Trophoblast cell (in vitro differentiated cells and primary cell): ENCODE data around the gene DLGAP1.

ENCODE experiments used
- DNase-seq, 2 donors: peaks; one replicate each; pipeline ENCODE4 v3.0.0-alpha.2; 2016
- H2AFZ ChIP-seq: 2 replicates; pipeline ENCODE4 v1.6.1; 2013; ENCODE audit warnings: low read length, moderate library complexity, mild to moderate bottlenecking; ENCODE audit not compliant: insufficient read depth, poor library complexity
- H2AK5ac ChIP-seq: 2 replicates; pipeline ENCODE4 v1.6.1; 2013; ENCODE audit warnings: mild to moderate bottlenecking, low read length
- H2BK120ac ChIP-seq: 2 replicates; pipeline ENCODE4 v1.6.1; 2013; ENCODE audit warnings: low read length, mild to moderate bottlenecking, moderate library complexity; ENCODE audit not compliant: insufficient read depth, poor library complexity
- H2BK12ac ChIP-seq: 2 replicates; pipeline ENCODE4 v1.6.1; 2013; ENCODE audit warnings: mild to moderate bottlenecking, low read length, moderate library complexity
- H2BK5ac ChIP-seq: 2 replicates; pipeline ENCODE4 v1.6.1; 2013; ENCODE audit warnings: low read length, low read depth, moderate library complexity, mild to moderate bottlenecking; ENCODE audit not compliant: poor library complexity
- H3K14ac ChIP-seq: 2 replicates; pipeline ENCODE4 v1.6.1; 2013; ENCODE audit warnings: mild to moderate bottlenecking, low read length
- H3K18ac ChIP-seq: 2 replicates; pipeline ENCODE4 v1.6.1; 2013; ENCODE audit warnings: mild to moderate bottlenecking, low read length
- H3K23ac ChIP-seq: 2 replicates; pipeline ENCODE4 v1.6.1; 2013; ENCODE audit warnings: low read length
- H3K27ac ChIP-seq: 2 replicates; pipeline ENCODE4 v1.5.1; 2013; ENCODE audit warnings: low read depth, mild to moderate bottlenecking, inconsistent platforms, low read length, moderate library complexity
- H3K27me3 ChIP-seq: 2 replicates; pipeline ENCODE4 v1.6.1; 2013; ENCODE audit warnings: inconsistent platforms, mild to moderate bottlenecking, low read length, moderate library complexity; ENCODE audit not compliant: insufficient read depth
- H3K36me3 ChIP-seq, 2 experiments: 1 replicate in 1 of 2; 2 replicates in 1 of 2; pipeline ENCODE4 v1.6.1; 2013; ENCODE audit warnings: low read length in 2 of 2, mild to moderate bottlenecking in 2 of 2, moderate library complexity in 1 of 2; ENCODE audit not compliant: insufficient read depth in 2 of 2, control insufficient read depth in 1 of 2
- H3K4ac ChIP-seq: 2 replicates; pipeline ENCODE4 v1.6.1; 2013; ENCODE audit warnings: low read depth, mild to moderate bottlenecking, low read length, moderate library complexity
- H3K4me1 ChIP-seq, 2 experiments: 1 replicate in 1 of 2; 2 replicates in 1 of 2; pipeline ENCODE4 v1.6.1; 2013; ENCODE audit warnings: low read length in 2 of 2, mild to moderate bottlenecking in 2 of 2, moderate library complexity in 1 of 2; ENCODE audit not compliant: insufficient read depth in 2 of 2, control insufficient read depth in 1 of 2
- H3K4me2 ChIP-seq: 2 replicates; pipeline ENCODE4 v1.6.1; 2013; ENCODE audit warnings: inconsistent platforms, mild to moderate bottlenecking, low read length, moderate library complexity
- H3K4me3 ChIP-seq: 2 replicates; pipeline ENCODE4 v1.5.1; 2013; ENCODE audit warnings: mild to moderate bottlenecking, low read depth, low read length, inconsistent platforms
- H3K79me1 ChIP-seq: one replicate; pipeline ENCODE4 v1.6.1; 2013; ENCODE audit warnings: low read length
- H3K79me2 ChIP-seq: 2 replicates; pipeline ENCODE4 v1.6.1; 2013; ENCODE audit warnings: low read length, mild to moderate bottlenecking; ENCODE audit not compliant: control insufficient read depth, insufficient read depth, poor library complexity
- H3K9ac ChIP-seq: 2 replicates; pipeline ENCODE4 v1.6.1; 2013; ENCODE audit warnings: mild to moderate bottlenecking, low read length
- H3K9me3 ChIP-seq: 2 replicates; pipeline ENCODE4 v1.6.1; 2013; ENCODE audit warnings: low read depth, mild to moderate bottlenecking, control low read depth, inconsistent platforms, low read length; ENCODE audit not compliant: insufficient read depth
- H4K12ac ChIP-seq: 2 replicates; pipeline ENCODE4 v1.6.1; 2013; ENCODE audit warnings: low read depth, mild to moderate bottlenecking, low read length, moderate library complexity
- H4K8ac ChIP-seq: 2 replicates; pipeline ENCODE4 v1.6.1; 2013; ENCODE audit warnings: low read depth, mild to moderate bottlenecking, low read length, moderate library complexity
- H4K91ac ChIP-seq: one replicate; pipeline ENCODE4 v1.6.1; 2013; ENCODE audit warnings: low read depth, mild to moderate bottlenecking, low read length, moderate library complexity
- WGBS: extraction: QIAGEN DNeasy Blood & Tissue Kit; methylation state at CpG from one replicate; pipeline ENCODE4 v1.1.7; 2013; ENCODE audit warnings: missing lambda C conversion rate; ENCODE audit not compliant: insufficient read length, insufficient coverage; ENCODE audit errors: extremely low coverage; 5-methylcytosine and 5-hydroxymethylcytosine counted together

The DLGAP1 gene

DNA sequence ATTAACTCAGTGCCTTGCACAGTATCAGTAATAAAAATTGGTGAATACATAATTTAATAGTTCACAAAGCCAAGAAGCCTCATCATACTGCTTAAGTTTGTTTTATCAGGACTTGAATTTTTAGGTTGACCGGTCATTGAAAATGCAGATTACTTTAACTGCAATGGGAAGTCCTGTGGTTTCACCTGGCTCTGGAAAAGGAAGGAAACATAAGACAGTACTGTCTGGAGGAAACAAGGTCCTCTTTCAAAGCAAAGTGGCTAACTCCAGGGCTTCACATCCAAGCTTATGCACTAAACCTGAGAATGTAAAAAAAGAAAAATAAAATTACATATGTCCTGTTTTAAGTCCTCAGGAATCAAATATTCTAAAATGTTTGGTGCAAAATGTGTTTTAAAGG, 119.7 kb downstream of the DLGAP1 start:
- Histone ChIP-seq H3K4ac (no peak overlapping the region), H3K4me2 (no peak overlapping the region), H4K8ac (no peak overlapping the region), H3K4me3 (no peak overlapping the region), H3K14ac (no peak overlapping the region), H3K27me3 (no peaks in the 10 kb centered on the region), H3K9ac (no peak overlapping the region), H2BK12ac (no peak overlapping the region), H3K4me1 (no peaks in the 10 kb centered on the region), H2BK5ac (no peak overlapping the region), H3K9me3 (no peaks in the 10 kb centered on the region), H3K36me3 (no peaks in the 10 kb centered on the region), H3K79me1 (no peaks in the 10 kb centered on the region), H4K12ac (no peak overlapping the region), H3K79me2 (no peaks in the 10 kb centered on the region), H2BK120ac (no peak overlapping the region), H4K91ac (no peak overlapping the region), H2AK5ac (no peak overlapping the region), H3K18ac (no peak overlapping the region), H3K23ac (no peak overlapping the region), H2AFZ (no peak overlapping the region), H3K27ac (no peak overlapping the region)
- WGBS: no CpG with 5 or more reads among the region's 1 CpG
- no peak for DNase-seq

DNA sequence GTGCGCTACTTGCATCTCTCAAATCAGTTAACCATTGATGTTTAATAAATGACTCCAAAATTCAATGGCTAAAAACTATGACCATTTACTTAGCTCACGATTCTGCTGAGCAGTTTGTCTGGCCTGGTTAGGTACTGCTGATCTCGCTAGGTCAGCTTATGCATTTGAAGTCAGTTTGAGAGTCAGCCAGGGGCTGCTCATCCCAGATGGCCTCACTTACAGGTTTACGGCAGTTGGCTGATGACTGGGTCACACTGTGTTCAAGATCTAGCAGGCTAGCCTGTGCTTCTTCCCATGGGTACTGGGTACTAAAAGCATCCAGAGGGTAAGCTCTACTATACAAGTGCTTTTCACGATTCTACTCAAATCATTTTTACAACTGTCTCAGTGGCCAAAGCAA, 122.1 kb downstream of the DLGAP1 start:
- Histone ChIP-seq H2BK12ac (no peak overlapping the region), H3K23ac (no peak overlapping the region), H3K9ac (no peak overlapping the region), H3K4me1 (no peaks in the 10 kb centered on the region), H3K9me3 (no peaks in the 10 kb centered on the region), H2BK120ac (no peak overlapping the region), H3K79me2 (no peaks in the 10 kb centered on the region), H3K79me1 (no peaks in the 10 kb centered on the region), H3K27ac (no peak overlapping the region), H2BK5ac (no peak overlapping the region), H3K14ac (no peak overlapping the region), H3K4me3 (no peak overlapping the region), H2AK5ac (no peak overlapping the region), H4K12ac (no peak overlapping the region), H3K27me3 (no peaks in the 10 kb centered on the region), H4K91ac (no peak overlapping the region), H3K36me3 (no peaks in the 10 kb centered on the region), H2AFZ (no peak overlapping the region), H3K18ac (no peak overlapping the region), H3K4ac (no peak overlapping the region), H3K4me2 (no peak overlapping the region), H4K8ac (no peak overlapping the region)
- DNase-seq: no peak
- no CpG with 5 or more reads among the region's 5 CpGs for WGBS

DNA sequence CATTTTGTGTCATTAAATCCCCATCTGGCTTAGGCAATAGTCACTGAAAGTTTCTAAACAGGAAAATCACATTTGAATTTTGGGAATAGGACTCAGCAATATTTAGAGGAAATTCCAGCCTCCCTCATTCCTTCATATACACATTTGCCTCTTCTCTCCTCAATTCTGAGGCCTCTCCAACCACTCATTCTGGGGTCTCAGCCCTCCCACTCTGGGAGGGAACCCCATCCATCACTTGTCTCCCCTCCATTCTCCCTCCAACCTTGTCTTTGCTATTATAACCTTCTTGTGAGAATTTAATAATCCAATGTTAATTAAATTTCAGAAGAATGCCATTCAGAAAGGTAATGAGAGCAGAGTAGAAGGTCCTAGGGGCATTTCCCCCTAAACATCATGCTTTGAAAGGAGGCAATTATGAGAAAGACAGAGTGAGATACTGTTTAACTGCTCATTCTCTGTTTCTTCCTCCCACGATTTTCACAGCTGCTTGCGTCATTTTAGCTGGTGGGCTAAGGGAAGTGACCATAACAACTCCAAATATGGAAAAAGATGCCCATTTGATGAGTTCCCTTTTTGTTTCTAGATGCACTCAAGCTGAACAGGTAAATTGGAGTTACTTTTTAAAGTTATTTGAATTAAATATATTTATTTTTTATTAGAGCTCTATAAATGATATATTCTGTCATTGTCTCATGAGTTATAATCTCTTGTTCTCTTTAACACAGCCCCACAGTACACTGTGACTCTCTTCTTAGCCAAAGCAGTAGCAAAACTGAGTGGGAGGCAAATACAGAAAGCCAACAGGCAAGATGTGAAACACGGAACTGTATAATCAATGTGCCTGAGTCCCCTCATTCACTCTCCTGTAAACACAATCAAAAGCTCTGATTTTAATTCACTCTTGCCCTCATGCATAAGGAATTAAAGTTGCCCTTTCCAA, 135.1 kb downstream of the DLGAP1 start:
- Histone ChIP-seq H2AK5ac (no peak overlapping the region), H3K36me3 (no peaks in the 10 kb centered on the region), H3K9ac (no peak overlapping the region), H3K23ac (no peak overlapping the region), H2BK120ac (no peak overlapping the region), H3K27ac (no peak overlapping the region), H4K8ac (no peak overlapping the region), H3K9me3 (no peaks in the 10 kb centered on the region), H3K18ac (no peak overlapping the region), H3K79me2 (no peaks in the 10 kb centered on the region), H3K4ac (no peak overlapping the region), H2BK5ac (no peak overlapping the region), H3K27me3 (no peaks in the 10 kb centered on the region), H2AFZ (no peak overlapping the region), H3K4me2 (no peak overlapping the region), H3K4me1 (no peaks in the 10 kb centered on the region), H2BK12ac (no peak overlapping the region), H3K79me1 (no peaks in the 10 kb centered on the region), H4K12ac (no peak overlapping the region), H3K14ac (no peak overlapping the region), H3K4me3 (no peak overlapping the region), H4K91ac (no peak overlapping the region)
- no CpG with 5 or more reads among the region's 3 CpGs for WGBS
- no peak for DNase-seq

DNA sequence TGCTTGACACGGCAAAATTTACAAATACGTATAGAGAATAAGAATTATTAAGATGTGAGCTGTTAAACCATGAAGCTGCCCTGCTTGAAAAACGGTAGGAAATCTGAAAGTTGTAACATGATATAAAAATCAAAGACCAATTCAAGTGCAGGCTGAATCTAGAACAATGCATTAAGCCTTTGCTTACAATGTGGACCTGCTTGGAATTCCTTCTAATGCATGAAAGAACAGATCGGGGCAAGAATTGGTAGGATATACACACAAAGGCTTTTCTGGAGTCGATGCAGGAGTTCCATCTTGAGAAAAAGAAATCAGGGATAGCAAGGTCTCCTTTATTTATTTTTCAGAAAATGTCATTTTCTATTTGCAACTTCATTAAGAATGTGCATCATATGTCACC, 136.8 kb downstream of the DLGAP1 start:
- H2AFZ ChIP-seq: no peak overlapping the region
- no peak overlapping the region for H3K9ac ChIP-seq
- H3K79me2 ChIP-seq: no peaks in the 10 kb centered on the region
- H3K18ac ChIP-seq: no peak overlapping the region
- H4K91ac ChIP-seq: no peak overlapping the region
- no peak overlapping the region for H3K27ac ChIP-seq
- no peak overlapping the region for H4K8ac ChIP-seq
- no peaks in the 10 kb centered on the region for H3K9me3 ChIP-seq
- no peaks in the 10 kb centered on the region for H3K36me3 ChIP-seq
- WGBS: no CpG with 5 or more reads among the region's 5 CpGs
- H3K4me2 ChIP-seq: no peak overlapping the region
- H3K14ac ChIP-seq: no peak overlapping the region
- H2BK12ac ChIP-seq: no peak overlapping the region
- H3K4me1 ChIP-seq: no peaks in the 10 kb centered on the region
- DNase-seq: no peak
- H2AK5ac ChIP-seq: no peak overlapping the region
- H2BK120ac ChIP-seq: no peak overlapping the region
- no peak overlapping the region for H2BK5ac ChIP-seq
- no peak overlapping the region for H3K23ac ChIP-seq
- H3K27me3 ChIP-seq: no peaks in the 10 kb centered on the region
- H3K4me3 ChIP-seq: no peak overlapping the region
- no peaks in the 10 kb centered on the region for H3K79me1 ChIP-seq
- no peak overlapping the region for H3K4ac ChIP-seq
- no peak overlapping the region for H4K12ac ChIP-seq
